Activated B cell treated with CpG ODN at 0.5 μM for 24 hours (primary cell): ENCODE results near the gene GTPBP3. TPM values are rescaled to one million over a fixed set of nuclear protein-coding genes. Genes with fewer than 3 reads are reported as not detected.

ENCODE experiments used
- ATAC-seq: fragments of 200-7000 bp; cut with Tn5 transposase; one replicate; pipeline ENCODE4 v1.10.0; 2021; ENCODE audit warnings: low read depth, mild to moderate bottlenecking, moderate library complexity
- CTCF ChIA-PET: fragments of 350-600 bp; sonication (Branson Sonifier 250); formaldehyde crosslinking; loops from one replicate; lab custom pipeline; 2021; ENCODE audit warnings: antibody characterized with exemption; lab: Charles Lee
- POLR2A ChIA-PET: fragments of 350-600 bp; sonication (Branson Sonifier 250); formaldehyde crosslinking; loops from one replicate; lab custom pipeline; 2021; ENCODE audit warnings: antibody characterized with exemption; lab: Charles Lee
- DNase-seq: peaks from one replicate; pipeline ENCODE4 v3.0.0; 2022
- H3K27ac Mint-ChIP-seq: one replicate; pipeline ENCODE4 v1.8.0; 2020; ENCODE audit warnings: mixed read lengths
- H3K27me3 Mint-ChIP-seq: one replicate; pipeline ENCODE4 v1.8.0; 2021; ENCODE audit warnings: mixed read lengths
- H3K36me3 Mint-ChIP-seq: one replicate; pipeline ENCODE4 v1.8.0; 2021; ENCODE audit warnings: low read depth, mixed read lengths
- H3K4me1 Mint-ChIP-seq: one replicate; pipeline ENCODE4 v1.8.0; 2021; ENCODE audit warnings: mixed read lengths
- H3K4me3 Mint-ChIP-seq: one replicate; pipeline ENCODE4 v1.8.0; 2020; ENCODE audit warnings: mild to moderate bottlenecking, mixed read lengths
- H3K9me3 Mint-ChIP-seq: one replicate; pipeline ENCODE4 v1.8.0; 2020; ENCODE audit warnings: mixed read lengths
- intact Hi-C: fragments of 100-400 bp; cut with micrococcal nuclease; formaldehyde crosslinking; loops from one replicate; pipeline ENCODE4 v1.15.1; 2024
- total RNA-seq: library from RNA; stranded (reverse); gene quantifications from 2 replicates; pipeline ENCODE4 v1.2.3, GENCODE V29; 2022
- TF ChIP-seq, protein P1 (sequence below): fragments of 200-600 bp; IDR thresholded peaks from one replicate; pipeline ENCODE4 v1.8.0; 2022; ENCODE audit warnings: antibody characterized with exemption, mild to moderate bottlenecking

GTPBP3 gene
- total RNA-seq, 1 donor from 2014 or later = 40.2 TPM

- CTCF ChIA-PET = no interaction called here
- intact Hi-C loops = no loop called here
- Mint-ChIP-seq H3K36me3 (no peaks in the 10 kb centered on the region), H3K9me3 (no peaks in the 10 kb centered on the region), H3K4me1 (no peaks in the 10 kb centered on the region), H3K4me3 (no peak overlapping the region), H3K27me3 (peaks cover 29% of the 10 kb centered on the region), H3K27ac (no peak overlapping the region)
- POLR2A ChIA-PET = no interaction called here
- no peak for ATAC-seq
- DNase-seq = no peak
- TF ChIP-seq, protein P1, sequence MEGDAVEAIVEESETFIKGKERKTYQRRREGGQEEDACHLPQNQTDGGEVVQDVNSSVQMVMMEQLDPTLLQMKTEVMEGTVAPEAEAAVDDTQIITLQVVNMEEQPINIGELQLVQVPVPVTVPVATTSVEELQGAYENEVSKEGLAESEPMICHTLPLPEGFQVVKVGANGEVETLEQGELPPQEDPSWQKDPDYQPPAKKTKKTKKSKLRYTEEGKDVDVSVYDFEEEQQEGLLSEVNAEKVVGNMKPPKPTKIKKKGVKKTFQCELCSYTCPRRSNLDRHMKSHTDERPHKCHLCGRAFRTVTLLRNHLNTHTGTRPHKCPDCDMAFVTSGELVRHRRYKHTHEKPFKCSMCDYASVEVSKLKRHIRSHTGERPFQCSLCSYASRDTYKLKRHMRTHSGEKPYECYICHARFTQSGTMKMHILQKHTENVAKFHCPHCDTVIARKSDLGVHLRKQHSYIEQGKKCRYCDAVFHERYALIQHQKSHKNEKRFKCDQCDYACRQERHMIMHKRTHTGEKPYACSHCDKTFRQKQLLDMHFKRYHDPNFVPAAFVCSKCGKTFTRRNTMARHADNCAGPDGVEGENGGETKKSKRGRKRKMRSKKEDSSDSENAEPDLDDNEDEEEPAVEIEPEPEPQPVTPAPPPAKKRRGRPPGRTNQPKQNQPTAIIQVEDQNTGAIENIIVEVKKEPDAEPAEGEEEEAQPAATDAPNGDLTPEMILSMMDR = no peak
These were observed 14.6 kb downstream of the GTPBP3 start for GRCh38 chr19:17351815-17352435.

DNA sequence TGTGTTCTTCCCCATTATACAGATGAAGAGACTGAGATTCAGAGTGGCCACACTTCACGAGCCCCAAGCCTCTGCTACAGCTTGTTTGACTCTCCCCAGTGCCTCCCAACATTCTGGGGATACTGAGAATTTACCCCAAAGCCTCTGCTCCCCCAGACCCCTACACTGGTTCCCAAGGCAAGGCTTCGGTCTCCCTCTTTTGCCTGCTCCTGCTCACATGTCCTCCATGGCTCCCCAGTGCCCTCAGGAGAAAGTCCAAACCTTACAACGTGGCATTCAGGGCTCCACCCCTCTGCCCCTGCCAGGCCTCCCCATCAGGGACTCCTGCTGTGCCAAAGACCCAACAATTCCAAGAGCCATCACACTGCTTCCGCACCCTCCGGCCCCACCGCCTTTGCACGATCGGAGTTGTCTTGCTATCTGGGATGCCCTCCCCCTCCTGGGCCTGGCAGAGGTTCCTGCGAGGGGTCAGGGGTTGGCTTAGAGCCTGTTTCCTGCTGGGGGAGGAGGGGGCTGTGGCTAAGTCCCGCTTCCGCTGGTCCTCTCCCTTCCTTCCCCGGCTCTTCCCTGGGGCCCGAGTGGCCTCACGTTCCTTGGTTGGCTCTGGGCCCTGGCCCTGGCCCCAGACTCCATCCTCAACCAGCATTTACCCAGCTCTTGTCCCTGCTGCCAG lies 15.4 kb downstream of the GTPBP3 start:
- intact Hi-C loops = no loop called here
- H3K36me3 Mint-ChIP-seq = no peaks in the 10 kb centered on the region
- ChIA-PET POLR2A (no interaction called here), CTCF (interaction anchor here (1.6 kb wide), 1 partner anchor 33 kb away, joined by 5 read pairs; no protein-coding TSS in a partner anchor)
- TF ChIP-seq, protein P1 = no peak
- no peak overlapping the region for H3K27ac Mint-ChIP-seq
- H3K9me3 Mint-ChIP-seq = no peaks in the 10 kb centered on the region
- no peaks in the 10 kb centered on the region for H3K4me1 Mint-ChIP-seq
- H3K27me3 Mint-ChIP-seq = peaks cover 27% of the 10 kb centered on the region
- DNase-seq (no peak), ATAC-seq (no peak)
- H3K4me3 Mint-ChIP-seq = no peak overlapping the region

GRCh38 chr19:17353386-17353785 lies 16.0 kb downstream of the GTPBP3 start:
- Mint-ChIP-seq H3K36me3 (no peaks in the 10 kb centered on the region), H3K4me1 (no peaks in the 10 kb centered on the region), H3K27ac (no peak overlapping the region), H3K4me3 (no peak overlapping the region), H3K27me3 (peaks cover 24% of the 10 kb centered on the region), H3K9me3 (no peaks in the 10 kb centered on the region)
- CTCF ChIA-PET = interaction anchor here (1.6 kb wide), 1 partner anchor 33 kb away, joined by 5 read pairs; no protein-coding TSS in a partner anchor
- POLR2A ChIA-PET = no interaction called here
- DNase-seq (no peak), ATAC-seq (no peak)
- TF ChIP-seq, protein P1 = no peak
- intact Hi-C loops = no loop called here

DNA sequence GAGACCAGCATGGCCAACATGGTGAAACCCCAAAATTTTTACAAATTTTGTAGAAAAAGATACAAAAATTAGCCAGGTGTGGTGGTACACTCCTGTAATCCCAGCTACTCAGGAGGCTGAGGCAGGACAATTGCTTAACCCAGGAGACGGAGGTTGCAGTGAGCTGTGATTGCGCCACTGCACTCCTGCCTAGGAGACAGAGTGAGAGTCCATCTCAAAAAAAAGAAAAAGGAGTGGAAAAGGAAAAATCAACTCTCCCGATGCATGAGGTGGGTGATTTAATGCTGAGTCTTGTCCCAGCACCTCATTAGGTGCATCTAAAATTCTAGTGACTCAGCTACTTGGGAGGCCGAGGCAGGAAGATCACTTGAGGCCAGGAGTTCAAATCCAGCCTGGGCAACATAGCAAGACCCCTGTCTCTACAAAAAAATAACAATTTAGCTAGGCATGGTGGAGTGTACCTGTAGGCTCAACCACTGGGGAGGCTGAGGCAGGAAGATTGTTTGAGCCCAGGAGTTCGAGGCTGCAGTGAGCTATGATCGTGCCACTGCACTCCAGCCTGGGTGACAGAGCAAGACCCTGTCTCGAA lies 19.8 kb downstream of the GTPBP3 start:
- H3K4me1 Mint-ChIP-seq = no peaks in the 10 kb centered on the region
- no peak overlapping the region for H3K4me3 Mint-ChIP-seq
- TF ChIP-seq, protein P1 = no peak
- ChIA-PET POLR2A (no interaction called here), CTCF (no interaction called here)
- DNase-seq = no peak
- ATAC-seq = no peak
- intact Hi-C loops = no loop called here
- H3K36me3 Mint-ChIP-seq = no peaks in the 10 kb centered on the region
- H3K27me3 Mint-ChIP-seq = peaks cover 18% of the 10 kb centered on the region
- H3K27ac Mint-ChIP-seq = no peak overlapping the region
- no peaks in the 10 kb centered on the region for H3K9me3 Mint-ChIP-seq

- ChIA-PET CTCF (no interaction called here), POLR2A (no interaction called here)
- Mint-ChIP-seq H3K27ac (no peak overlapping the region), H3K36me3 (no peaks in the 10 kb centered on the region), H3K4me3 (no peak overlapping the region), H3K27me3 (peaks cover 22% of the 10 kb centered on the region), H3K4me1 (no peaks in the 10 kb centered on the region), H3K9me3 (no peaks in the 10 kb centered on the region)
- no peak for DNase-seq
- intact Hi-C loops = no loop called here
- TF ChIP-seq, protein P1 = no peak
- ATAC-seq = no peak
These were observed 20.4 kb downstream of the GTPBP3 start for GRCh38 chr19:17357724-17358123.
